ENCODE results near the gene ARL15. TPM values are rescaled to one million over a fixed set of nuclear protein-coding genes. Genes with fewer than 3 reads are reported as not detected.

Gene ARL15
- total and polyA plus RNA-seq, 9 of the 15 experiments (the other 6 are each of a cell fraction or from before 2014, with no cell fraction given) = 18.5 to 80.4 (median 57.0) TPM

DNA sequence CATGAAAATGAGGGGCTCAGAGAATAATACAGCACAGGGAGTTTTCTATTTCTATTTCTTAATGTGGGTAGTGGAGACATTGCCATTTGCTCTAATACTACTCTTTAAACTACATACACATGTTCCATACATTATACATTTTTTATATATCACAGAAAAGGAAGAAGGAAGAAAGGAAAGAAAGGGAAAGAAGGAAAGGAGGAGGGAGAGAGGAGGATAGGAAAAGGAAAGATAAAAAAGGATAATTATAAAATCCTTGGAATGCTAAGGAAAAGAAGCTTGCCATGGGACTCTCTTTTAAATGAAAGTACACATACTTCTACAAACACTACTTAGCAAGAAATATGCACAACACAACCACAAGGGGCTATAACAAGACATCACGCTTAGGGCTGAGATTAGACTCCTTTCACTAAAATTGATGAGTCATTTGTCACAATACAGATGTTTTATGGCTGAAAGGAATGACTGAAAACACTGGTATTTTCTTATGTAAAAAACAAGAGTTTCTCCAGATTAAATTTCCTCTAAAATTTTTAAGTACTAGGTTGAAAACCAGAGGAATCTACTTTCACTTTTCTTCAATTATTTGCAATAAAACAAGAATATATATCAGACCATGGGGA, 219.8 kb downstream of the ARL15 start:
- ChIA-PET CTCF (ENCODE audit: low intra/inter-chr PET ratio) (no interaction called here), POLR2A (no interaction called here)
- BruUV-seq (replicated peaks) = no TSS peak
- in situ Hi-C loops (cut with MboI) = no loop called here
- DNase-seq (ENCODE audit: extremely low read depth in 1 of 4, low spot score in 3 of 4) (peak; percentile 60 to 76 (median 64)), ATAC-seq (peak; percentile 96), FAIRE-seq (peak; percentile 81)
- intact Hi-C loops (cut with micrococcal nuclease) = loop anchor here (10.0 kb wide), 1 partner anchor 124 kb away; no protein-coding TSS in a partner anchor
- H4K20me1 ChIP-seq (replicated peaks; ENCODE audit: control insufficient read depth, insufficient read depth, low read length) = no peaks in the 10 kb centered on the region
- H3K27me3 ChIP-seq (ENCODE audit: control insufficient read depth in 2 of 2, insufficient read depth in 2 of 2, low read length in 2 of 2) = no peaks in the 10 kb centered on the region
- H3K4me1 ChIP-seq (replicated peaks in 1 of 2; ENCODE audit: control insufficient read depth in 2 of 2, insufficient read depth in 2 of 2, low read length in 2 of 2) = peaks cover 0 to 6% of the 10 kb centered on the region in 2 experiments; a peak in 2 of 5 replicates
- no peak overlapping the region for H3K27ac ChIP-seq (ENCODE audit: extremely low read depth, low read depth, low read length)
- H3K9me1 ChIP-seq (ENCODE audit: control insufficient read depth, insufficient read depth, low read length) = no peaks in the 10 kb centered on the region
- no peaks in the 10 kb centered on the region for H3K9me3 ChIP-seq (replicated peaks; ENCODE audit: control insufficient read depth, insufficient read depth, low read depth, low read length)
- H2AFZ ChIP-seq (ENCODE audit: low read depth, low read length) = no peak overlapping the region
- no peak overlapping the region for H3K9ac ChIP-seq (ENCODE audit: insufficient read depth in 1 of 2, low read depth in 2 of 2, low read length in 2 of 2)
- H3K4me2 ChIP-seq (ENCODE audit: insufficient read depth, low read length) = no peak overlapping the region
- WGBS (ENCODE audit: insufficient coverage, low coverage, missing lambda C conversion rate) = 0% methylated on average over 1 of the region's 1 CpG
- no peak overlapping the region for H3K4me3 ChIP-seq
- H3K79me2 ChIP-seq (ENCODE audit: control insufficient read depth, insufficient read depth, low read length) = peaks cover 3% of the 10 kb centered on the region; the same call in 1 of the 3 replicates
- H3K36me3 ChIP-seq (ENCODE audit: control insufficient read depth, insufficient read depth, low read length) = no peaks in the 10 kb centered on the region
- TF ChIP-seq, protein P1, sequence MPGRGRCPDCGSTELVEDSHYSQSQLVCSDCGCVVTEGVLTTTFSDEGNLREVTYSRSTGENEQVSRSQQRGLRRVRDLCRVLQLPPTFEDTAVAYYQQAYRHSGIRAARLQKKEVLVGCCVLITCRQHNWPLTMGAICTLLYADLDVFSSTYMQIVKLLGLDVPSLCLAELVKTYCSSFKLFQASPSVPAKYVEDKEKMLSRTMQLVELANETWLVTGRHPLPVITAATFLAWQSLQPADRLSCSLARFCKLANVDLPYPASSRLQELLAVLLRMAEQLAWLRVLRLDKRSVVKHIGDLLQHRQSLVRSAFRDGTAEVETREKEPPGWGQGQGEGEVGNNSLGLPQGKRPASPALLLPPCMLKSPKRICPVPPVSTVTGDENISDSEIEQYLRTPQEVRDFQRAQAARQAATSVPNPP (IDR thresholded peaks at IDR 0.05; ENCODE audit: borderline replicate concordance, insufficient read depth, insufficient read length) = no peak
- TF ChIP-seq HDGF (IDR thresholded peaks at IDR 0.05) (no peak), ZNF79 (CRISPR knock-in tag; IDR thresholded peaks at IDR 0.05; ENCODE audit: low read depth) (no peak), SUPT5H (IDR thresholded peaks at IDR 0.05) (peak; percentile 48), ZNF124 (CRISPR knock-in tag; IDR thresholded peaks at IDR 0.05) (no peak), POLR2H (tag; IDR thresholded peaks at IDR 0.05; ENCODE audit: low read depth) (peak; percentile 31; the same call in 1 of the 2 replicates), ATF7 (IDR thresholded peaks at IDR 0.05) (no peak), NFE2 (IDR thresholded peaks at IDR 0.05; ENCODE audit: low read depth) (peak; percentile 95)
- TF ChIP-seq, protein P2, sequence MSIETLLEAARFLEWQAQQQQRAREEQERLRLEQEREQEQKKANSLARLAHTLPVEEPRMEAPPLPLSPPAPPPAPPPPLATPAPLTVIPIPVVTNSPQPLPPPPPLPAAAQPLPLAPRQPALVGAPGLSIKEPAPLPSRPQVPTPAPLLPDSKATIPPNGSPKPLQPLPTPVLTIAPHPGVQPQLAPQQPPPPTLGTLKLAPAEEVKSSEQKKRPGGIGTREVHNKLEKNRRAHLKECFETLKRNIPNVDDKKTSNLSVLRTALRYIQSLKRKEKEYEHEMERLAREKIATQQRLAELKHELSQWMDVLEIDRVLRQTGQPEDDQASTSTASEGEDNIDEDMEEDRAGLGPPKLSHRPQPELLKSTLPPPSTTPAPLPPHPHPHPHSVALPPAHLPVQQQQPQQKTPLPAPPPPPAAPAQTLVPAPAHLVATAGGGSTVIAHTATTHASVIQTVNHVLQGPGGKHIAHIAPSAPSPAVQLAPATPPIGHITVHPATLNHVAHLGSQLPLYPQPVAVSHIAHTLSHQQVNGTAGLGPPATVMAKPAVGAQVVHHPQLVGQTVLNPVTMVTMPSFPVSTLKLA (conservative IDR thresholded peaks at IDR 0.05) = peak; percentile 22 to 48; a peak in 1 of 4 replicates
- TF ChIP-seq, protein P3, sequence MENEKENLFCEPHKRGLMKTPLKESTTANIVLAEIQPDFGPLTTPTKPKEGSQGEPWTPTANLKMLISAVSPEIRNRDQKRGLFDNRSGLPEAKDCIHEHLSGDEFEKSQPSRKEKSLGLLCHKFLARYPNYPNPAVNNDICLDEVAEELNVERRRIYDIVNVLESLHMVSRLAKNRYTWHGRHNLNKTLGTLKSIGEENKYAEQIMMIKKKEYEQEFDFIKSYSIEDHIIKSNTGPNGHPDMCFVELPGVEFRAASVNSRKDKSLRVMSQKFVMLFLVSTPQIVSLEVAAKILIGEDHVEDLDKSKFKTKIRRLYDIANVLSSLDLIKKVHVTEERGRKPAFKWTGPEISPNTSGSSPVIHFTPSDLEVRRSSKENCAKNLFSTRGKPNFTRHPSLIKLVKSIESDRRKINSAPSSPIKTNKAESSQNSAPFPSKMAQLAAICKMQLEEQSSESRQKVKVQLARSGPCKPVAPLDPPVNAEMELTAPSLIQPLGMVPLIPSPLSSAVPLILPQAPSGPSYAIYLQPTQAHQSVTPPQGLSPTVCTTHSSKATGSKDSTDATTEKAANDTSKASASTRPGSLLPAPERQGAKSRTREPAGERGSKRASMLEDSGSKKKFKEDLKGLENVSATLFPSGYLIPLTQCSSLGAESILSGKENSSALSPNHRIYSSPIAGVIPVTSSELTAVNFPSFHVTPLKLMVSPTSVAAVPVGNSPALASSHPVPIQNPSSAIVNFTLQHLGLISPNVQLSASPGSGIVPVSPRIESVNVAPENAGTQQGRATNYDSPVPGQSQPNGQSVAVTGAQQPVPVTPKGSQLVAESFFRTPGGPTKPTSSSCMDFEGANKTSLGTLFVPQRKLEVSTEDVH (IDR thresholded peaks at IDR 0.05; ENCODE audit: low read depth, partially characterized antibody) = peak; percentile 33
- TF ChIP-seq, protein P4, sequence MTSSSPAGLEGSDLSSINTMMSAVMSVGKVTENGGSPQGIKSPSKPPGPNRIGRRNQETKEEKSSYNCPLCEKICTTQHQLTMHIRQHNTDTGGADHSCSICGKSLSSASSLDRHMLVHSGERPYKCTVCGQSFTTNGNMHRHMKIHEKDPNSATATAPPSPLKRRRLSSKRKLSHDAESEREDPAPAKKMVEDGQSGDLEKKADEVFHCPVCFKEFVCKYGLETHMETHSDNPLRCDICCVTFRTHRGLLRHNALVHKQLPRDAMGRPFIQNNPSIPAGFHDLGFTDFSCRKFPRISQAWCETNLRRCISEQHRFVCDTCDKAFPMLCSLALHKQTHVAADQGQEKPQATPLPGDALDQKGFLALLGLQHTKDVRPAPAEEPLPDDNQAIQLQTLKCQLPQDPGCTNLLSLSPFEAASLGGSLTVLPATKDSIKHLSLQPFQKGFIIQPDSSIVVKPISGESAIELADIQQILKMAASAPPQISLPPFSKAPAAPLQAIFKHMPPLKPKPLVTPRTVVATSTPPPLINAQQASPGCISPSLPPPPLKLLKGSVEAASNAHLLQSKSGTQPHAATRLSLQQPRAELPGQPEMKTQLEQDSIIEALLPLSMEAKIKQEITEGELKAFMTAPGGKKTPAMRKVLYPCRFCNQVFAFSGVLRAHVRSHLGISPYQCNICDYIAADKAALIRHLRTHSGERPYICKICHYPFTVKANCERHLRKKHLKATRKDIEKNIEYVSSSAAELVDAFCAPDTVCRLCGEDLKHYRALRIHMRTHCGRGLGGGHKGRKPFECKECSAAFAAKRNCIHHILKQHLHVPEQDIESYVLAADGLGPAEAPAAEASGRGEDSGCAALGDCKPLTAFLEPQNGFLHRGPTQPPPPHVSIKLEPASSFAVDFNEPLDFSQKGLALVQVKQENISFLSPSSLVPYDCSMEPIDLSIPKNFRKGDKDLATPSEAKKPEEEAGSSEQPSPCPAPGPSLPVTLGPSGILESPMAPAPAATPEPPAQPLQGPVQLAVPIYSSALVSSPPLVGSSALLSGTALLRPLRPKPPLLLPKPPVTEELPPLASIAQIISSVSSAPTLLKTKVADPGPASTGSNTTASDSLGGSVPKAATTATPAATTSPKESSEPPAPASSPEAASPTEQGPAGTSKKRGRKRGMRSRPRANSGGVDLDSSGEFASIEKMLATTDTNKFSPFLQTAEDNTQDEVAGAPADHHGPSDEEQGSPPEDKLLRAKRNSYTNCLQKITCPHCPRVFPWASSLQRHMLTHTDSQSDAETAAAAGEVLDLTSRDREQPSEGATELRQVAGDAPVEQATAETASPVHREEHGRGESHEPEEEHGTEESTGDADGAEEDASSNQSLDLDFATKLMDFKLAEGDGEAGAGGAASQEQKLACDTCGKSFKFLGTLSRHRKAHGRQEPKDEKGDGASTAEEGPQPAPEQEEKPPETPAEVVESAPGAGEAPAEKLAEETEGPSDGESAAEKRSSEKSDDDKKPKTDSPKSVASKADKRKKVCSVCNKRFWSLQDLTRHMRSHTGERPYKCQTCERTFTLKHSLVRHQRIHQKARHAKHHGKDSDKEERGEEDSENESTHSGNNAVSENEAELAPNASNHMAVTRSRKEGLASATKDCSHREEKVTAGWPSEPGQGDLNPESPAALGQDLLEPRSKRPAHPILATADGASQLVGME (CRISPR knock-in tag; IDR thresholded peaks at IDR 0.05) = no peak

Measured in K562 (cell line).